GM06990 (cell line): ENCODE results near the gene ARHGAP32.
"Not testable (repeated sequence)": the region's sequence is repeated elsewhere in the genome, so short reads cannot be mapped to it uniquely, and the experiment has no call there.

Experiments
- DNase-seq: peaks from one replicate; pipeline ENCODE4 v3.0.0-alpha.2; 2011; ENCODE audit not compliant: insufficient read length; ENCODE audit errors: extremely low read depth
- H3K27me3 ChIP-seq: replicated peaks from 2 replicates; pipeline ENCODE4 v1.6.0; 2011; ENCODE audit warnings: low read length; ENCODE audit not compliant: control insufficient read depth, insufficient read depth
- H3K36me3 ChIP-seq: 2 replicates; pipeline ENCODE4 v1.5.1; 2011; ENCODE audit warnings: low read length; ENCODE audit not compliant: control insufficient read depth, insufficient read depth
- H3K4me3 ChIP-seq: replicated peaks from 2 replicates; pipeline ENCODE4 v1.5.1; 2011; ENCODE audit warnings: low read depth, mild to moderate bottlenecking, control low read depth, low read length
- CTCF ChIP-seq: IDR thresholded peaks from 2 replicates; pipeline ENCODE4 v1.5.1; 2011; ENCODE audit warnings: low read length, control low read depth, mild to moderate bottlenecking, inconsistent platforms; ENCODE audit not compliant: insufficient read depth, poor library complexity, severe bottlenecking

Gene ARHGAP32

GRCh38 chr11:129202646-129203045 lies 10.5 kb upstream of the ARHGAP32 start:
- DNase-seq = no peak
- Histone ChIP-seq H3K27me3 (no peaks in the 10 kb centered on the region), H3K4me3 (no peak overlapping the region), H3K36me3 (no peaks in the 10 kb centered on the region)
- no peak for TF ChIP-seq CTCF

GRCh38 chr11:129195682-129196081 lies 3.6 kb upstream of the ARHGAP32 start:
- Histone ChIP-seq H3K4me3 (no peak overlapping the region), H3K36me3 (no peaks in the 10 kb centered on the region)

GRCh38 chr11:129191649-129192048 lies 476 bp downstream of the ARHGAP32 start:
- no peaks in the 10 kb centered on the region for H3K27me3 ChIP-seq

More at GRCh38 chr11:129195682-129196081, 3.6 kb upstream of the ARHGAP32 start:
- no peak for DNase-seq
- TF ChIP-seq CTCF = no peak
- no peaks in the 10 kb centered on the region for H3K27me3 ChIP-seq

GRCh38 chr11:129190087-129190486 lies 2.0 kb downstream of the ARHGAP32 start:
- Histone ChIP-seq H3K27me3 (no peaks in the 10 kb centered on the region), H3K4me3 (no peak overlapping the region), H3K36me3 (no peaks in the 10 kb centered on the region)
- DNase-seq = no peak
- TF ChIP-seq CTCF = no peak

More at GRCh38 chr11:129191649-129192048, 476 bp downstream of the ARHGAP32 start:
- no peaks in the 10 kb centered on the region for H3K36me3 ChIP-seq
- DNase-seq = no peak
- no peak overlapping the region for H3K4me3 ChIP-seq
- TF ChIP-seq CTCF = no peak

- H3K4me3 ChIP-seq = no peak overlapping the region
- DNase-seq = no peak
- TF ChIP-seq CTCF = no peak
- no peaks in the 10 kb centered on the region for H3K27me3 ChIP-seq
- no peaks in the 10 kb centered on the region for H3K36me3 ChIP-seq
These were observed 2.5 kb downstream of the ARHGAP32 start for GRCh38 chr11:129189646-129190045.

GRCh38 chr11:129185082-129185481 lies 7.0 kb downstream of the ARHGAP32 start:
- DNase-seq, H3K36me3 ChIP-seq, H3K27me3 ChIP-seq, H3K4me3 ChIP-seq: not testable (repeated sequence)
